ENCODE data around the gene MZF1. TPM values are rescaled to one million over a fixed set of nuclear protein-coding genes. Genes with fewer than 3 reads are reported as not detected.
A peak's percentile ranks its signal among the peaks of the same experiment; 100 is the strongest.
"Not testable (repeated sequence)": the region's sequence is repeated elsewhere in the genome, so short reads cannot be mapped to it uniquely, and the experiment has no call there.

MZF1 gene
- total and polyA plus RNA-seq, 5 donors = 10.1 to 15.6 (median 12.0) TPM

DNA sequence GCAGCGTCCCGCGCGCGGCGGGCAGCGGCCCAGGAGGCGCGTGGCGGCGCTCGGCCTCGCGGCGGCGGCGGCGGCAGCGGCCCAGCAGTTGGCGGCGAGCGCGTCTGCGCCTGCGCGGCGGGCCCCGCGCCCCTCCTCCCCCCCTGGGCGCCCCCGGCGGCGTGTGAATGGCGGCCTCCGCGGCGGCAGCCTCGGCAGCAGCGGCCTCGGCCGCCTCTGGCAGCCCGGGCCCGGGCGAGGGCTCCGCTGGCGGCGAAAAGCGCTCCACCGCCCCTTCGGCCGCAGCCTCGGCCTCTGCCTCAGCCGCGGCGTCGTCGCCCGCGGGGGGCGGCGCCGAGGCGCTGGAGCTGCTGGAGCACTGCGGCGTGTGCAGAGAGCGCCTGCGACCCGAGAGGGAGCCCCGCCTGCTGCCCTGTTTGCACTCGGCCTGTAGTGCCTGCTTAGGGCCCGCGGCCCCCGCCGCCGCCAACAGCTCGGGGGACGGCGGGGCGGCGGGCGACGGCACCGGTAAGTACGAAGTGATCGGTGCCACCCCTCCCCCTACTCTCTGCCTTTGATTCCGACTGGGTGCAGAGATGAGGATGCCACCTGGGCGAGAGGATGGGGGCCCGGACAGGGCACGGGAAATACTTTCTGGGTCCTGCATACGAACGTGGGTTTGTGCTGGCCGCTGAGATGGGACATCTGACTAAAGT lies 28.4 kb downstream of the MZF1 start:
- Histone ChIP-seq H3K9me3 (ENCODE audit: control insufficient read depth, low read length) (no peaks in the 10 kb centered on the region), H3K27me3 (ENCODE audit: control insufficient read depth, insufficient read depth) (no peaks in the 10 kb centered on the region), H3K4me3 (ENCODE audit: low read length) (peak overlapping the region; percentile 79), H3K27ac (ENCODE audit: low read length) (peak overlapping the region; percentile 87), H3K4me1 (ENCODE audit: control insufficient read depth, insufficient read depth, low read length) (peaks cover 11% of the 10 kb centered on the region)
- intact Hi-C loops (cut with DNase I) = no loop called here
- ATAC-seq = peak; percentile 0 to 2
- peak in 1 of 3 donors; percentile 91 for DNase-seq
- under 1% methylated on average over 87 of the region's 92 CpGs for WGBS

DNA sequence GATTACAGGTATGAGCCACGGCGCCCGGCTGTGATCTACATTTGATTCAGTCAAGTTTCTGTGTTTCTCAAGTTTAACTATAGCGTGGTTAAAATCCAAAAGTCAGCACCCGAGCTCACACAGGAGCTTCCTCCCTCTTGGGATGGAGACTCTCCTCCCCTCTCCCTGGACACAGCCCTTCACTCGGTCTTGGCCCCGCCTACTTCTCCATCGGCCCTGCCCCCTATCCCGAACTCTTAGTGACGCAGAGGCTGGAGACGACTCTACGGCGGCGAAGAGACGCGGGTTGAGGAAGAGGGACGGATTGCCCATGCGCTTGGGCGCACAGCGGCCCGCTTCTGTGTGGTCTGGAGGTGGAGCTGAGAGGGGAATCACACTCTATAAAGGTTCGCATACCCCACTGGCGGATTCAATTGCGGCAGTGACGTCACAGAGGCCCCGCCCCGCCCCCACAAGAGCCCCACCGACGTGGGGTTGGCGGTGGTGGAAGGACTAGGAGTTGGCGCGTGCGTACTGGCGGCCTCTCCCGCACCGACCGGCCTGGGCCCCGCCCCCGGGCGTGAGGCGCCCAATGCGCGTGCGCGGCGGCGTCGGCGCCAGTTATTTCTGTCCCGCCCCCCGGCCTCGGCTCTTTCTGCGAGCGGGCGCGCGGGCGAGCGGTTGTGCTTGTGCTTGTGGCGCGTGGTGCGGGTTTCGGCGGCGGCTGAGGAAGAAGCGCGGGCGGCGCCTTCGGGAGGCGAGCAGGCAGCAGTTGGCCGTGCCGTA lies 29.1 kb downstream of the MZF1 start, which contains the start of gene TRIM28:
TRIM28 (plus strand) TSS at position 239 of the 765 bp plus-strand sequence. CDS start 694 bp downstream, outside the sequence.
- ATAC-seq = peak; percentile 98
- DNase-seq = peak; percentile 99 to 100 (median 99)
- H3K27me3 ChIP-seq (ENCODE audit: control insufficient read depth, insufficient read depth) = no peaks in the 10 kb centered on the region
- intact Hi-C loops (cut with DNase I) = no loop called here
- no peaks in the 10 kb centered on the region for H3K9me3 ChIP-seq (ENCODE audit: control insufficient read depth, low read length)
- H3K4me3 ChIP-seq (ENCODE audit: low read length) = peak within 1 kb of the TSS; percentile 79
- H3K27ac ChIP-seq (ENCODE audit: low read length) = peak within 1 kb of the TSS; percentile 98
- under 1% methylated on average over 73 of the region's 73 CpGs for WGBS
- peaks cover 11% of the 10 kb centered on the region for H3K4me1 ChIP-seq (ENCODE audit: control insufficient read depth, insufficient read depth, low read length)

GRCh38 chr19:58542641-58543372 lies 30.3 kb downstream of the MZF1 start:
- H3K27ac ChIP-seq (ENCODE audit: low read length); DNase-seq: not testable (repeated sequence)

GRCh38 chr19:58539169-58539559 lies 34.0 kb downstream of the MZF1 start:
- DNase-seq; H3K27ac ChIP-seq (ENCODE audit: low read length); ATAC-seq; H3K4me1 ChIP-seq (ENCODE audit: control insufficient read depth, insufficient read depth, low read length); H3K9me3 ChIP-seq (ENCODE audit: control insufficient read depth, low read length); intact Hi-C loops (cut with DNase I); H3K27me3 ChIP-seq (ENCODE audit: control insufficient read depth, insufficient read depth); H3K4me3 ChIP-seq (ENCODE audit: low read length): not testable (repeated sequence)

More at GRCh38 chr19:58542641-58543372, 30.3 kb downstream of the MZF1 start:
- intact Hi-C loops (cut with DNase I); H3K9me3 ChIP-seq (ENCODE audit: control insufficient read depth, low read length); H3K4me3 ChIP-seq (ENCODE audit: low read length); ATAC-seq; H3K27me3 ChIP-seq (ENCODE audit: control insufficient read depth, insufficient read depth): not testable (repeated sequence)
- WGBS = 81% methylated on average over 18 of the region's 18 CpGs
- H3K4me1 ChIP-seq (ENCODE audit: control insufficient read depth, insufficient read depth, low read length) = peaks cover 11% of the 10 kb centered on the region

DNA sequence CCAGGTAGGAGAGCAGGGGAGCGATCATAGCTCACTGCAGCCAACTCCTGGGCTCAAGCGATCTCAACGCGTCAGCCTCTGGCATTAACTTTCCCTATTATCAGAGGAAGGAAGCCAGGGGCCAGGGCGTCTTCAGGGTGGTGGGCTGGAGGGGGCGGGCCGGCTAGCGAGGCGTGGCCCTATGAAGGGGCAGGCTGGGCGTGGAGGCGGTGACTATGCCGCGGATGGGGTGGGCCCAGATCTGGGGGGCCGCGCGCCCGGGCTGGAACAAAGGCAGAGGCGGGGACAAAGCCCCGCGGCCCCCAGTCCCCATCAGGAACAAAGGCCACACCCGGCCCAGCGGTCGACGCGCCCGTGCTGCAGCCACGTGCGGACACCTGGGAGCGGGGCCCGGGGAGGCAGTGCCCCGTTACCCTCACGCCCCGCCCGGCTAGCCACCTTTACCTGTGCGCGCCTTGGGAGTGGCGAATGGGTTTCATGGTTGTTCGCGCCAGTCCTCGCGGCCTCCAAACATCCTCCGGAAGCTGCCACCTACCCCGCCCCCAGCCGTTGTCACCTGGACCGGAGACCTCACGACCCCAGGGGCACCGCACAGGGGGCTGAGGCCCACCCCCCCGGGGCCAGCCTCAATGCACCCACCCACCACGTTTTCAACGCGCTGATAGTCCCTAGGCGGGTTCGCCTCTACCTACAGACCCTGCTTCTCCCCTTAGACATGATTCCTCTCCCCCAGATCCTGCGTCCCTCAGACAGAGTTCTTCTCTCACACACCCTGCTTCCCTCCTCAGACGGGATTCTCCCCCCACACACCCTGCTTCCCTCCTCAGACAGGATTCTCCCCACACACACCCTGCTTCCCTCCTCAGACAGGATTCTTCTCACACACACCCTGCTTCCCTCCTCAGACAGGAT lies 34.6 kb downstream of the MZF1 start:
- Histone ChIP-seq H3K27ac (ENCODE audit: low read length) (no peak overlapping the region), H3K9me3 (ENCODE audit: control insufficient read depth, low read length) (no peaks in the 10 kb centered on the region), H3K27me3 (ENCODE audit: control insufficient read depth, insufficient read depth) (no peaks in the 10 kb centered on the region), H3K4me3 (ENCODE audit: low read length) (peak overlapping the region; percentile 2), H3K4me1 (ENCODE audit: control insufficient read depth, insufficient read depth, low read length) (no peaks in the 10 kb centered on the region)
- 2% methylated on average over 55 of the region's 55 CpGs for WGBS
- intact Hi-C loops (cut with DNase I) = no loop called here
- peak; percentile 75 to 87 (median 86) for DNase-seq
- ATAC-seq = peak; percentile 95 to 99

DNA sequence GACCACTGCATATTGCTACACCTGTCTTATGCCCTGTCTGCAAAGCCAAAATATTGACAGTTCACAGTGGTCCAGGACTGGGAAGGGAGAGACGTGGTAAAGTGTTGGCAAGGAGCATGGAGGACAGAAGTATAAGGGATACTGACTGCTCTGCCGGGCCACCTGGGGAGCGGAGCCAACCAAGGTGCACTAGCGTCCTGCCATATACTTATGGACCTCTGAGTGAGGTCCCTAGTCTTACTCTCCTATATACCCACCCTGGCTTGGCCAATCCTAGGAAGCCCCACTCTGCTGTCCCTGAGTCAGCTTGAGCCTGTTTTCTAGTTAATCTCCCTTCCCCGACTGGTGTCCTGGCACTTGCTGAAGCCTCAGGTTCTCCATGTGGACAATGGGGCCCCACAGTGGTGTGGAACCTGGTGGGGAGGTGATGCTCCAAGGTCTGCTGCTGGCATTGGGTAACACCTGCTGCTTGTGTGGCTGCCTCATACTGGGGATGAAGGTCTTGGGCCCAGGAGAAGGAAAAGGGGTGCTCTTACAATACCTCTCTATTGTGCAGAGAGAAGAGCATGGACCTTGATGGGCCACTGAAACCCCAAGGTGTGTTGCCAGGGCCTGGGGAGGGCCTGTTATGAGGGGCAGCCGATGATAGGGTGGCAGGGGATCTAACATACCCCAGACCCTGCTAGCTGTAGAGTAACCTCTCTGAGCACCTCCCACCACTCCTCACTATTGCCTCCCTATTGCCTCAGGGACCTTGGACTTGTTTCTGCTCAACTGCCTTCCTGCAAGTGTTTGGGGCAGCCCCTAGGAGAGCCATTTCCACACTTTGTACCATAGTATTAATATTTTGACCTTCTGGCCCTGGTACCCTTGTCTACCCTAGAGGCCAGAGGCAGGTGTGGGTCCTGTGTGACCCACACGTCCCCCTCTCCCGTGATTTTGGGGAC lies 36.0 kb downstream of the MZF1 start:
- DNase-seq (no peak), ATAC-seq (peak in 1 of 2 donors; percentile 15)
- 89% methylated on average over 8 of the region's 8 CpGs for WGBS
- Histone ChIP-seq H3K4me3 (ENCODE audit: low read length) (no peak overlapping the region), H3K9me3 (ENCODE audit: control insufficient read depth, low read length) (no peaks in the 10 kb centered on the region), H3K4me1 (ENCODE audit: control insufficient read depth, insufficient read depth, low read length) (no peaks in the 10 kb centered on the region), H3K27ac (ENCODE audit: low read length) (no peak overlapping the region), H3K27me3 (ENCODE audit: control insufficient read depth, insufficient read depth) (no peaks in the 10 kb centered on the region)
- intact Hi-C loops (cut with DNase I) = no loop called here

- no peak overlapping the region for H3K27ac ChIP-seq (ENCODE audit: low read length)
- H3K4me3 ChIP-seq (ENCODE audit: low read length) = no peak overlapping the region
- WGBS = 85% methylated on average over 3 of the region's 3 CpGs
- no peak for DNase-seq
- intact Hi-C loops (cut with DNase I) = no loop called here
- no peaks in the 10 kb centered on the region for H3K27me3 ChIP-seq (ENCODE audit: control insufficient read depth, insufficient read depth)
- H3K4me1 ChIP-seq (ENCODE audit: control insufficient read depth, insufficient read depth, low read length) = no peaks in the 10 kb centered on the region
- ATAC-seq = no peak
- H3K9me3 ChIP-seq (ENCODE audit: control insufficient read depth, low read length) = no peaks in the 10 kb centered on the region
These were observed 37.3 kb downstream of the MZF1 start for GRCh38 chr19:58535857-58536256.

GRCh38 chr19:58531034-58531840 lies 41.9 kb downstream of the MZF1 start:
- intact Hi-C loops (cut with DNase I) = no loop called here
- DNase-seq = no peak
- no peak overlapping the region for H3K4me3 ChIP-seq (ENCODE audit: low read length)
- ATAC-seq = no peak
- no peaks in the 10 kb centered on the region for H3K9me3 ChIP-seq (ENCODE audit: control insufficient read depth, low read length)
- no peaks in the 10 kb centered on the region for H3K27me3 ChIP-seq (ENCODE audit: control insufficient read depth, insufficient read depth)
- WGBS = 73% methylated on average over 10 of the region's 10 CpGs
- H3K27ac ChIP-seq (ENCODE audit: low read length) = no peak overlapping the region
- no peaks in the 10 kb centered on the region for H3K4me1 ChIP-seq (ENCODE audit: control insufficient read depth, insufficient read depth, low read length)

DNA sequence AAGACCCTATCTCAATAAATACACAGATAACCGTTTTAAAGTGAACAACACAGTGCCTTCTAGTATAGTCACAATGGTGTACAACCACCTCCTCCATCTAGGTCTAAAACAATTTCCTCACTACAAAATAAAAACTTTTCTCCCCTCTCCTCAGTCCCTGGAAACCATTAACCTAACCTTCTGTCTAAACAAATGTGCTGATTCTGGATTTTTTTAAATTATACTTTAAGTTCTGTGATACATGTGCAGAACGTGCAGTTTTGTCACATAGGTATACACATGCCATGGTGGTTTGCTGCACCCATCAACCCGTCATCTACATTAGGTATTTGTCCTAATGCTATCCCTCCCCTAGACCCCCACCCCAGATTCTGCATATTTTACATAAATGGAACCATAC lies 43.7 kb downstream of the MZF1 start:
- 70% methylated on average over 3 of the region's 3 CpGs for WGBS
- Histone ChIP-seq H3K4me3 (ENCODE audit: low read length) (no peak overlapping the region), H3K9me3 (ENCODE audit: control insufficient read depth, low read length) (no peaks in the 10 kb centered on the region), H3K27me3 (ENCODE audit: control insufficient read depth, insufficient read depth) (no peaks in the 10 kb centered on the region), H3K27ac (ENCODE audit: low read length) (no peak overlapping the region), H3K4me1 (ENCODE audit: control insufficient read depth, insufficient read depth, low read length) (no peaks in the 10 kb centered on the region)
- intact Hi-C loops (cut with DNase I) = no loop called here
- DNase-seq (no peak), ATAC-seq (no peak)
